GM18526 (cell line): Measurements from ENCODE around the gene SH3GLB2.

Experiments
- POLR2A ChIP-seq: IDR thresholded peaks from 3 replicates; pipeline ENCODE4 v1.6.1; 2011; ENCODE audit not compliant: insufficient read length; ENCODE audit errors: extremely low read depth

SH3GLB2 gene

DNA sequence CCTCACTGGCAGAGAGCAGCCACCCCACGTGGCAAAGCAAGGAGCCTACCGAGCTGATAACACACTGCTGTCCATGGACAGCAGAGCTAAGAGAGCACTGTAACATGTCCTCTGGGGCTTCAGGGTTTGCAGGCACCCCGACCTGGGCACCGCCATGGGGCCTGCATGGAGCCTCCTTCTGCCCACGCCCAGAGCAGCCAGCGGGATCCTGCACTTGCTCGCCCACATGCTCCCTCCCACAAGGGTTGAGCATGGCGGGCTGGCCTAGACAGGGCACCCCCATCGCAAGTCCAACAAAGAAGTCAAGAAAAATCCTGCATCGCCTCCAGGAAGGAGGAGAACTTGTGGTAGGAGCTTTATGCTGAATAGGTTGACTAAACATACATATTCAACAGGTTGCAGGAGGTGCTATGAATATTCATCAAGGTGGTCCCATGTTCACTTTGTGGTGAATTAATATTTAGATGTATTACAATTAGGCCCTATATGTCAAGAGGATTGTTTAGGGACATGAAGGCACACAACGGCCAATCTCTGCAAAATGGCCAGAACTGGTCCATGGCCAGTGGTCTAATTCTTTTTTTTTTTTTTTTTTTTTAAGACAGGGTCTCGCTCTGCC, 4.5 kb upstream of the SH3GLB2 start:
- no peak for TF ChIP-seq POLR2A

DNA sequence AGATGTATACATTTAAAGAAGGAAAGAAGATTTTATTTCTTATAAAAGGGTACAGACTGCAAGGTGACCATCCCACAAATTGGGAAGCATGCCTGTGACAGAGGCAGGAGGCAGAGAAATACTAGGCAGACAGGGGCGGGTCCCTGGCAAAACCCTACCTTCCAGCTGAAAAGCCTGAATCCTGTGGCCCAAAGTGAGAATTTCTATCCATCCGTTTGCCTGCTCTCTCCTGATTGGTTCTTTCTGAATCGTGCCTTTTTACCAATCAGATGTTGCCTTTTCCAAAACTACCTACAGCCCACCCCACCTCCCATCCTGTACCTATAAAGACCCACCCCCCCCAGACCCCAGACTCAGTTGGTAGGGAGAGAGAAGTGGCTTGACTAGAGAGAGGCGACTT, 3.4 kb upstream of the SH3GLB2 start:
- no peak for TF ChIP-seq POLR2A

DNA sequence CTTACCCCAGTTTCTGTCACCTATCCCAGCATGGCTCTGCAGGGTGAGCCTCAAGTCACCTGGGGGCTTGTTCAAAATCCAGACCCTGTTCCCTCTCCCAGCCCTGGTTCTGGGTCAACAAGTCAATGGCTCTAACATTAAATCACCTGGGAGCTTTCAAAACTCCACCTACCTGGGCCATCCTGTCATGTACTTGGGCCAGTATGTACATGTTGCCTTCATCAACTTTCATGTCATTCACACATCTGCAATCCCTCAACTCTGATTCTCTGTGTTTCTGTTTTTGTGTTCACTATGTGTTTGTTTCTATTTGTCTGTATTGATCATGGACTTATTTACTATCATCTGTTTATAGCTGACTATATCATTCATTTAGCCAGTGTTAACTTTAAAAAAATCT, 2.1 kb upstream of the SH3GLB2 start:
- no peak for TF ChIP-seq POLR2A

- TF ChIP-seq POLR2A = no peak
Observed at GRCh38 chr9:129027685-129028191, 393 bp downstream of the SH3GLB2 start.

- no peak for TF ChIP-seq POLR2A
Observed at GRCh38 chr9:129027224-129027684, 877 bp downstream of the SH3GLB2 start.

- no peak for TF ChIP-seq POLR2A
Observed at GRCh38 chr9:129026442-129027223, 1.5 kb downstream of the SH3GLB2 start.

GRCh38 chr9:129023908-129024233, 4.3 kb downstream of the SH3GLB2 start:
- TF ChIP-seq POLR2A = no peak

DNA sequence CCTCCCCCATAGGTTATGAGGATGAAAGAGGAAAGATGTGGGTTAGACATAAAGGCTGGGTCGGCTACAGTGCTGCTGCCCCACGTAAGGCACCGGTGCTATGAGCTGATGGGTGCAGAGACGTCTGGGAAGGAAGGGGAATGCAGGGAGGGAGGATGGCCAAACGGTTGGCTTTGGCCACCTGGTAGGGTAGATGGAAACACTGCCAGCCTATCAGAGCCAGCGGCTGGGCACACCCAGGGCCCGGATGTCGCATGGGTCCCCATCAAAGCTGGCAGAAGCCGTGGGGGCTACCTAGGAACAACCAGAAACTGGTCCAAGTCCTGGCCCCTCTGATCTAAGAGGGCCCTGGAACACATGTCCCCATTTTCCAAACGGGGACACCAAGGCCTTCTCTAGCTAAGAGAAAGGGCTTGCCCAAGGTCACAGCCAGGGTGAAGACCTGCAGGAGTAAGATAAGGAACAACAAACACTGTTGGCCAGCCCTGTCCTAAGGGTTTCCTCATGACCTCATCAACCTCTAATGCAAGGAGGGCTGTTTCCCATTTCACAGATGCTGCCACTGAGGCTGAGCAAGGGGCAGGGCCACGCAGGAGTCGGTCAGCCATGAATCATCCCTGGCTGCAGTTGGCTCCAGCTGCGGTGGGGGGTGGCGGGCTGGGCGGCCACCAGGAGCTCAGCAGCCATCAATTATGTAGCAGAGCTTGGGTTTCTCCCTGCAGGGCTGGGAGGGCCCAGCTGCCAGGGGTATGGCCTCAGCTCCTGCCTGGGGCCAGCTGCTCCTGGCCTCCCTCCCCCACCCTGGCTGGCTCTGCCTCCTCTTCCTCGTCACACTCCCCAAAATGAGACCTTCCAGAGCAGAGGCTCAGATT, 4.9 kb downstream of the SH3GLB2 start:
- no peak for TF ChIP-seq POLR2A

DNA sequence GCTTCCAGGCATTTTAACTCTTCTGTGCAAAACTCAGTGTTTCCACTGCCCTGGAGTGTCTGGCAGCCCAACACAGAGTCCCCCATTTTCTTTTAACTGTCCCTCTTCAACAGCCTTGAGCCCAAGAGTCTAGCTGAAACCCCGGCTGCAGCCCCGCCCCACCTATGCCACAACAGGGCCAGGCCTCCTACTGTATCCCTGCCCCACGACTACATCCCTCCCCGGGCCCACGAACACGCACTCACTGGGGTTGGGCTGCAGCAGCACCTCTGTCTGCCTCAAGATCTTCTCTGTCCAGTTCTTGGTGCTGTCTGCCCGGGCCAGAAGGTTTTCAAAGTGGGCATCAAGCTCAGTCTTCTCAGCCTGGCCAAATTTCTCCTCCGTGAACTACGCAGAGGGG, 6.1 kb downstream of the SH3GLB2 start:
- TF ChIP-seq POLR2A = no peak

DNA sequence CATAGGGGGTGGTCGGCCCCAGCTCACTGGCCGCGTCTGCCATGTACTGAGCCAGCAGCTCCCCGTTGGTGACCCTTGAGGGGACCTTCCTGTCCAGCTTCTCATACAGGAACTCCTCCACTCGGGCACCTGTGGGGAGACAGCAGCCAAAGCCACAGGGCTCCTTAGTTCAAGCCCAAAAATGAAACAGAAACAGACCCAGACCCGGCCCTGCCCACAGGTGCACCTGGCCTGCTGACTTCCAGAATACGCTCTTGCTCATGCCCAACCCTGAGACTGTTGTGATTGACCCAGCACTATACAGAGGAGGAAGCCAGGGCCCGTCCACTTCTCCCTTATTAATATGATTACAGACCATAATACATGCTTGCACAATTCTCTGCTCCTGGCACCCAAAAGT, 7.0 kb downstream of the SH3GLB2 start:
- no peak for TF ChIP-seq POLR2A

DNA sequence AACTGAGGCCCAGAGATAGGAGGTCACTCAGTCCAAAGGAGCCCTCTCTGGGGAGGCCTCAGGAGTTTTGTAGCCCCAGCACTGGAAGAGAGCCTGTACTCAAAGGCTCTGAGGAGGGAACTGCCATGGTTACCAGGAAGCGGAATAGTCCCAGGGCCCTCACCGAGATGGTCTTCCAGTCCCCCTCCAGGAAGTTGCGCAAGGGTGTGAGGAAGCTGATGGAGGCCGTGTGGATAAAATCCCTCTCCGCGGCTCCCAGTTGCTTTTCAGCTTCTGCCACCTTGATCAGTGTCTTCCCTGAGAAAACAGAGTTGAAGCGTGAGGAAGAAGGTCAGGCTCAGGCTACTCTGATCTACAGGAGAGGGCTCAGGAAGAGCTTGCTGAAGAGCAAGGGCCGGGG, 13.5 kb downstream of the SH3GLB2 start:
- TF ChIP-seq POLR2A = no peak

DNA sequence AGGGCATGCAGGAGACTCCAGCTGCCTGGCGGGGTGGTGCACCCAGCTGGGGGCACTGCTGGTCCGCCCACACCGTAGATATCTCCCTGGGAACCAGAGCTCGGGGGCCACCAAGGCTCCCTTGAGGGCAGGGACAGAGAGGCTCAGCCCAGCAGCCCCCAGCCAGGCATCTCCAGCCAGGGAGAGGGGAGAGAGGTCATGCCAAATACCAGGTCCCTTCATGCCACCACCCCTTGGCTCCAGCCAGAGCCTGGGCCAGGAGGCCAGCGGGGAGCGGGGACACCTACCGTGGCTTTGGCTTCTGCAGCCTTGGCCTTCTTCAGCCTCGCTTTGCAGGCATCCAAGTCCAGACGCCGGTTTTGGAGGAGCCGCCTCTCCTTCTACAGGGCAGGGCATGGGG, 14.0 kb downstream of the SH3GLB2 start:
- no peak for TF ChIP-seq POLR2A

- TF ChIP-seq POLR2A = no peak
Observed at GRCh38 chr9:129013674-129014073, 14.5 kb downstream of the SH3GLB2 start.

DNA sequence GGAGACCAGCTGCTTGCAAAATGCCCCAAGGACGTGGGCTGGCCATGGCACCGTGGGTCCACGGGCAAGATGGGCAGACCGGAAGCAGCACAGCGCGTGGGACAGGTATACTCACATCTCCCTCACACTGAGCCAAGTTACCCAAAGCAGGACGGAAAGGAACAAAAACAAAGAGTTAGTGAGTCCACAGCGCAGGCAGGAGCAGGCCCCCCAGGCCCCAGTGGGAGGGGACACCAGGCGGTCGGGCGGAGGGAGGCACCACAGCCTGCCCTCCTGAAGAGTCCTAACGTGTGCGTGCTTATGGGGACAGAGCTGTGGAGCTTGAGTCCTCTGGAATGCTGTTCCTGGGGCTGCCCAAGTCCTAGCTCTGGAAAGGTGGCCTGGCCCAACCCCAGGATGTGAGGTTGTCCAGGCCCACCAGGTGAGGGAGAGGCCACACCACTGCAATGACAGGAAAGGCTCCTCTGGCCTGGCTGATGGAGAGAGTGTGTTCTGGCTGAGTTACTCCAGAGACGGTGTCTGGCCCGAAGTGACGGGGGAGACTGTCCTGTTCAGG, 15.2 kb downstream of the SH3GLB2 start:
- no peak for TF ChIP-seq POLR2A

DNA sequence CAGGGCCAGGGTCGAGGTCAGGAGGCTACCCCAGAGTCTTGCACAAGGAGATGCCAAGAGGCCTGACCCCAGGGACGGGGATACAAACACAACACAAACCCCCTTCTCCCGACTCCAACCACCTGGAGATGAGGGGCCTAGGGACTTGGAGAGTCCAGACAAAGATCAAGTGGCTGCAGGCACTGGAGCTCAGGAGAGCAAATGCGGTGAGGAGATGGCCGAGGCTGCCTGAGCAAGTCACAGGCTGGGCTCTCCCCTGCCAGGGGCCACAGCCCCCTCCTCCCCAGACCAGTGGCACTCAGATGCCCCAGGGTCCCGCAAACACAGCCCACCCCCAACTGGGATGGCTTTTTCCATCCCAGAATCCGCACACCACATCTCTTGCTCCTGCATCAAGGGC, 15.8 kb downstream of the SH3GLB2 start:
- no peak for TF ChIP-seq POLR2A
